Measurements from ENCODE around the gene WDR27. TPM values are rescaled to one million over a fixed set of nuclear protein-coding genes. Genes with fewer than 3 reads are reported as not detected.

The WDR27 gene
- total and polyA plus RNA-seq, 10 of the 15 experiments (the other 5 are each of a cell fraction or from before 2014, with no cell fraction given): 1.9 to 33.2 (median 19.0) TPM

DNA sequence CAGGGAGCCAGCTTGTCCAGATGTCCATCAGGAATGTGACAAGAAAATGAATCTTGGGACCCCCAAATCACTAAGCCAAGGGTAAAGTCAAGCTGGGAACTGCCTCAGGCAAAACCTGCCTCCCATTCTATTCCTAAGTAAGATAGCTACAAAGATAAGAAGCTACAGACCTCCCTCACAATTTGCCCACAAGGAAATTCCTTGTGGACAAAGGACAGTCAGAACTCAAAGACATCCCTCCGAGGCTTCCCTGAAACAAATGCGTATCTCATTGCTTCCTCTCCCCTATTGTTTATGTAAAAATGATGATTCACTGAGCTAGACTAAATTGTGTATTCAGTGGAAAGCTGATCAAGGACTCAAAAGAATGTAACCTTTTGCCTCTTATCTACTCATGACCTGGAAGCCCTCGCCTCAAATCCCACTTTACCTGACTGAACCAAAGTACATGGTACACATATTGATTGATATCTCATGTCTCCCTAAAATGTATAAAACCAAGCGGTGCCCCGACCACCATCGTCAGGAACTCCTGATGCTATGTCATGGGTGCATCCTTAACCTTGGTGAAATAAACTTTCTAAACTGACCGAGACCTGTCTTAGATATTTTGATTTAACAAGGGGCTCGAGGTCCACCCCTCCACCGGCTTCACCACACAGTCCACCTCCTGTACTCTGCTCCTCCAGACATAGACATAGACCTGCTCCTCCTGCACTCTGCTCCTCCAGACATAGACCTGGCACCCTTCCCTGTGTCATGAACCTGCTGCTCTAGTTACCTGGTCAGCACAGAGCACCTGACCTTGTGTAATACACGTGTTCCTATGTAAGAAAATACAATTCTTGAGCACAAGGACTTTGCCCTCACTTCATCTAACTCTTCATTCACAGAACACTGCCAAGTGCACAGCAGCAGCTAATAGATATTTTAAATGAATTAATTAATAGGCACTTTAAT, 81.4 kb downstream of the WDR27 start:
- Histone ChIP-seq H4K20me1 (ENCODE audit: control insufficient read depth, insufficient read depth) (no peaks in the 10 kb centered on the region), H3K9ac (ENCODE audit: control insufficient read depth, insufficient read depth, low read length) (no peak overlapping the region), H3K4me2 (ENCODE audit: control insufficient read depth, insufficient read depth) (no peak overlapping the region), H3K79me2 (ENCODE audit: control insufficient read depth, insufficient read depth, low read length) (no peaks in the 10 kb centered on the region), H3K4me1 (ENCODE audit: control insufficient read depth, insufficient read depth, low read length) (no peaks in the 10 kb centered on the region), H3K36me3 (ENCODE audit: control insufficient read depth in 2 of 2, insufficient read depth in 2 of 2, low read length in 1 of 2) (no peaks in the 10 kb centered on the region), H2AFZ (ENCODE audit: control insufficient read depth, low read depth, low read length) (no peak overlapping the region), H3K9me3 (replicated peaks; ENCODE audit: control insufficient read depth, insufficient read depth, low read length) (no peaks in the 10 kb centered on the region), H3K27ac (ENCODE audit: control insufficient read depth, insufficient read depth) (no peak overlapping the region), H3K27me3 (replicated peaks in 1 of 2; ENCODE audit: control insufficient read depth in 2 of 2, insufficient read depth in 2 of 2, low read length in 1 of 2) (no peaks in the 10 kb centered on the region), H3K4me3 (no peak overlapping the region)
- ChIA-PET POLR2A (no interaction called here), CTCF (no interaction called here), SMC1A (ENCODE audit: uncharacterized antibody, unreplicated experiment) (no interaction called here), RAD21 (ENCODE audit: unreplicated experiment) (no interaction called here)
- intact Hi-C loops (cut with micrococcal nuclease; ENCODE audit: unreplicated experiment): no loop called here
- FAIRE-seq: no peak
- no peak for DNase-seq (ENCODE audit: low read depth, low spot score)
- no TSS peak for BruUV-seq (replicated peaks)
- TF ChIP-seq YBX1 (IDR thresholded peaks at IDR 0.05) (no peak), IKZF1 (conservative IDR thresholded peaks at IDR 0.05) (no peak), TCF7 (IDR thresholded peaks at IDR 0.05; ENCODE audit: borderline replicate concordance) (no peak), ZNF24 (IDR thresholded peaks at IDR 0.05) (no peak), IKZF2 (IDR thresholded peaks at IDR 0.05) (no peak)
- TF ChIP-seq, protein P1, sequence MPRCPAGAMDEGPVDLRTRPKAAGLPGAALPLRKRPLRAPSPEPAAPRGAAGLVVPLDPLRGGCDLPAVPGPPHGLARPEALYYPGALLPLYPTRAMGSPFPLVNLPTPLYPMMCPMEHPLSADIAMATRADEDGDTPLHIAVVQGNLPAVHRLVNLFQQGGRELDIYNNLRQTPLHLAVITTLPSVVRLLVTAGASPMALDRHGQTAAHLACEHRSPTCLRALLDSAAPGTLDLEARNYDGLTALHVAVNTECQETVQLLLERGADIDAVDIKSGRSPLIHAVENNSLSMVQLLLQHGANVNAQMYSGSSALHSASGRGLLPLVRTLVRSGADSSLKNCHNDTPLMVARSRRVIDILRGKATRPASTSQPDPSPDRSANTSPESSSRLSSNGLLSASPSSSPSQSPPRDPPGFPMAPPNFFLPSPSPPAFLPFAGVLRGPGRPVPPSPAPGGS (IDR thresholded peaks at IDR 0.05; ENCODE audit: borderline replicate concordance, insufficient read depth, low read depth, low read length, poor library complexity, severe bottlenecking): no peak
- TF ChIP-seq, protein P2, sequence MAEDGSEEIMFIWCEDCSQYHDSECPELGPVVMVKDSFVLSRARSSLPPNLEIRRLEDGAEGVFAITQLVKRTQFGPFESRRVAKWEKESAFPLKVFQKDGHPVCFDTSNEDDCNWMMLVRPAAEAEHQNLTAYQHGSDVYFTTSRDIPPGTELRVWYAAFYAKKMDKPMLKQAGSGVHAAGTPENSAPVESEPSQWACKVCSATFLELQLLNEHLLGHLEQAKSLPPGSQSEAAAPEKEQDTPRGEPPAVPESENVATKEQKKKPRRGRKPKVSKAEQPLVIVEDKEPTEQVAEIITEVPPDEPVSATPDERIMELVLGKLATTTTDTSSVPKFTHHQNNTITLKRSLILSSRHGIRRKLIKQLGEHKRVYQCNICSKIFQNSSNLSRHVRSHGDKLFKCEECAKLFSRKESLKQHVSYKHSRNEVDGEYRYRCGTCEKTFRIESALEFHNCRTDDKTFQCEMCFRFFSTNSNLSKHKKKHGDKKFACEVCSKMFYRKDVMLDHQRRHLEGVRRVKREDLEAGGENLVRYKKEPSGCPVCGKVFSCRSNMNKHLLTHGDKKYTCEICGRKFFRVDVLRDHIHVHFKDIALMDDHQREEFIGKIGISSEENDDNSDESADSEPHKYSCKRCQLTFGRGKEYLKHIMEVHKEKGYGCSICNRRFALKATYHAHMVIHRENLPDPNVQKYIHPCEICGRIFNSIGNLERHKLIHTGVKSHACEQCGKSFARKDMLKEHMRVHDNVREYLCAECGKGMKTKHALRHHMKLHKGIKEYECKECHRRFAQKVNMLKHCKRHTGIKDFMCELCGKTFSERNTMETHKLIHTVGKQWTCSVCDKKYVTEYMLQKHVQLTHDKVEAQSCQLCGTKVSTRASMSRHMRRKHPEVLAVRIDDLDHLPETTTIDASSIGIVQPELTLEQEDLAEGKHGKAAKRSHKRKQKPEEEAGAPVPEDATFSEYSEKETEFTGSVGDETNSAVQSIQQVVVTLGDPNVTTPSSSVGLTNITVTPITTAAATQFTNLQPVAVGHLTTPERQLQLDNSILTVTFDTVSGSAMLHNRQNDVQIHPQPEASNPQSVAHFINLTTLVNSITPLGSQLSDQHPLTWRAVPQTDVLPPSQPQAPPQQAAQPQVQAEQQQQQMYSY (CRISPR knock-in tag; IDR thresholded peaks at IDR 0.05): no peak
- TF ChIP-seq, protein P3, sequence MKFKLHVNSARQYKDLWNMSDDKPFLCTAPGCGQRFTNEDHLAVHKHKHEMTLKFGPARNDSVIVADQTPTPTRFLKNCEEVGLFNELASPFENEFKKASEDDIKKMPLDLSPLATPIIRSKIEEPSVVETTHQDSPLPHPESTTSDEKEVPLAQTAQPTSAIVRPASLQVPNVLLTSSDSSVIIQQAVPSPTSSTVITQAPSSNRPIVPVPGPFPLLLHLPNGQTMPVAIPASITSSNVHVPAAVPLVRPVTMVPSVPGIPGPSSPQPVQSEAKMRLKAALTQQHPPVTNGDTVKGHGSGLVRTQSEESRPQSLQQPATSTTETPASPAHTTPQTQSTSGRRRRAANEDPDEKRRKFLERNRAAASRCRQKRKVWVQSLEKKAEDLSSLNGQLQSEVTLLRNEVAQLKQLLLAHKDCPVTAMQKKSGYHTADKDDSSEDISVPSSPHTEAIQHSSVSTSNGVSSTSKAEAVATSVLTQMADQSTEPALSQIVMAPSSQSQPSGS (IDR thresholded peaks at IDR 0.05; ENCODE audit: low read length): no peak
- TF ChIP-seq, protein P4, sequence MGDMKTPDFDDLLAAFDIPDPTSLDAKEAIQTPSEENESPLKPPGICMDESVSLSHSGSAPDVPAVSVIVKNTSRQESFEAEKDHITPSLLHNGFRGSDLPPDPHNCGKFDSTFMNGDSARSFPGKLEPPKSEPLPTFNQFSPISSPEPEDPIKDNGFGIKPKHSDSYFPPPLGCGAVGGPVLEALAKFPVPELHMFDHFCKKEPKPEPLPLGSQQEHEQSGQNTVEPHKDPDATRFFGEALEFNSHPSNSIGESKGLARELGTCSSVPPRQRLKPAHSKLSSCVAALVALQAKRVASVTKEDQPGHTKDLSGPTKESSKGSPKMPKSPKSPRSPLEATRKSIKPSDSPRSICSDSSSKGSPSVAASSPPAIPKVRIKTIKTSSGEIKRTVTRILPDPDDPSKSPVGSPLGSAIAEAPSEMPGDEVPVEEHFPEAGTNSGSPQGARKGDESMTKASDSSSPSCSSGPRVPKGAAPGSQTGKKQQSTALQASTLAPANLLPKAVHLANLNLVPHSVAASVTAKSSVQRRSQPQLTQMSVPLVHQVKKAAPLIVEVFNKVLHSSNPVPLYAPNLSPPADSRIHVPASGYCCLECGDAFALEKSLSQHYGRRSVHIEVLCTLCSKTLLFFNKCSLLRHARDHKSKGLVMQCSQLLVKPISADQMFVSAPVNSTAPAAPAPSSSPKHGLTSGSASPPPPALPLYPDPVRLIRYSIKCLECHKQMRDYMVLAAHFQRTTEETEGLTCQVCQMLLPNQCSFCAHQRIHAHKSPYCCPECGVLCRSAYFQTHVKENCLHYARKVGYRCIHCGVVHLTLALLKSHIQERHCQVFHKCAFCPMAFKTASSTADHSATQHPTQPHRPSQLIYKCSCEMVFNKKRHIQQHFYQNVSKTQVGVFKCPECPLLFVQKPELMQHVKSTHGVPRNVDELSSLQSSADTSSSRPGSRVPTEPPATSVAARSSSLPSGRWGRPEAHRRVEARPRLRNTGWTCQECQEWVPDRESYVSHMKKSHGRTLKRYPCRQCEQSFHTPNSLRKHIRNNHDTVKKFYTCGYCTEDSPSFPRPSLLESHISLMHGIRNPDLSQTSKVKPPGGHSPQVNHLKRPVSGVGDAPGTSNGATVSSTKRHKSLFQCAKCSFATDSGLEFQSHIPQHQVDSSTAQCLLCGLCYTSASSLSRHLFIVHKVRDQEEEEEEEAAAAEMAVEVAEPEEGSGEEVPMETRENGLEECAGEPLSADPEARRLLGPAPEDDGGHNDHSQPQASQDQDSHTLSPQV (IDR thresholded peaks at IDR 0.05): no peak
- WGBS (ENCODE audit: insufficient coverage, insufficient replicate concordance, low lambda C conversion rate, missing lambda C conversion rate): 78% methylated on average over 10 of the region's 10 CpGs
- no peak for ATAC-seq
- in situ Hi-C loops (cut with MboI): no loop called here
